Measurements from ENCODE around the gene CDC42EP4. TPM values are rescaled to one million over a fixed set of nuclear protein-coding genes. Genes with fewer than 3 reads are reported as not detected.
A peak's percentile ranks its signal among the peaks of the same experiment; 100 is the strongest.

CDC42EP4 gene
- total RNA-seq, 1 donor from 2014 or later = 33.4 TPM

DNA sequence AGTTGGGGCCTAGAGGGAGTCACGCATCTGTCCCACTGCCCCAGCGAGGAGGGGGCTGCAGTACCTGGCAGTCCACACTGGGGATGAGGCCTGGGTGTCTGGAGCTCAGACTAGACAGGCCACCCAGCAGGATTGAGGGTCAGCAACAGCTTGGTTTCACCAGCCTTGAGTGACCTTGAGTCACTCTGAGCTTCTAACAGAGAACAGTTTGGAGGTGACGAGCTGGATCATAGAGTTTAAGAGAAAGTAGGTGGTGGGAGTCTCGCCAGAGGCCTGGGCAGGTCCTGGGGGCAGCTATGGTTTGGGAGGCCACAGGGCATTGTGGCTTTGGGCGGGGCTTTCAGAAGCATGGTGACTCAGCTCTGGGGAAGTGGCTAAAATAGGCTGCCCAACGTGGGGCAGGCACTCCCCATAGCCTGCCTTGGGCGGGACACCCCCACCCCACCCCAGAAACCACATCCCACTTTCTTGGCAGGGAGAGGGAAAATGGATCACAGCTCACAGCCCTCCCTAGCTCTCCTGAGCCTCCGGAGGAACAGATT is 20.5 kb downstream of the CDC42EP4 start:
- H3K27ac Mint-ChIP-seq (ENCODE audit: unreplicated experiment) = no peak overlapping the region
- peaks cover 39% of the 10 kb centered on the region for H3K27me3 Mint-ChIP-seq (ENCODE audit: low read depth)
- no peaks in the 10 kb centered on the region for H3K36me3 Mint-ChIP-seq (ENCODE audit: low read depth)
- H3K4me1 Mint-ChIP-seq = peaks cover 24% of the 10 kb centered on the region
- no peaks in the 10 kb centered on the region for H3K9me3 Mint-ChIP-seq
- no peak for DNase-seq (ENCODE audit: low read depth, low spot score)
- H3K4me3 Mint-ChIP-seq = no peak overlapping the region
- no peak for TF ChIP-seq CTCF (conservative IDR thresholded peaks at IDR 0.05)

DNA sequence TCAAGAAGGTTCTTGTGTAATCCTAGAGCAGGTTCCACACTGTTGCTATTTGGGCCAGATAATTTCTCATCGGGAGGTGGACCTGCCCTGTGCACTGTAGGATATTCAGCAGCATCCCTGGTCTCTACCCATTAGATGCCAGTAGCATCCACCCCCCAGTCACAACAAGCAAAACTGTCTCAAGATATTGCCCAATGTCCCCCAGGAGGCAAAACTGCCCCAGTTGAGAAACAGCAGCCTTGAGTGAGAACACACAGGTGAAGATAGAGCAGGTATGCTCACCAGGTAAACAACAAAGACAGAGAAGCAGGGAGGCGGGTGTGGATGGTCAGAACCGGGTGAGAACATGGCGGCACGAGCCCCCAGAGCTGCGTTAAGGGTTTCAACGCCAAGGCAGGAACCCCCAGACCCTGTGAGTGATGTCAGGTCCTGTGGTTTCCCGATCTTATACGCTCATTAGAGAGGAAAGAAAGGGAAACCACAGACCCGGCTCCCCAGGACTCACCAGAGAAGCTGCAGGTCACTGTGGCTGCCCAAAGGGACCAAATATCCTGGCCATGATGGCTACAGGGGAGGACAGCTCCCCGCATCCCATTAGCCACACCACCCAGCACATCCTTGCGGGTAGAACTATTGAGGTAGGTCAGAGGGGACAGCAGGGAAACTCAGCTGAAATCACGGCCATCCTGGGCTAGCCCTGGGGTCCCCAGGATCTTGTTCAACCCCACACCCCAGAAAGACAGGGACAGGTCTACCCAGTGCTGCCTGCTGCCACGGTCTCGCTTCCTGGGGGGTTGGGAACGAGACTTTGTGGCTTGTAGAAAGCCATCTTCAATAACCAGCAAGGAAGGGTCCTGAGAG is 21.2 kb downstream of the CDC42EP4 start:
- TF ChIP-seq CTCF (conservative IDR thresholded peaks at IDR 0.05) = no peak

DNA sequence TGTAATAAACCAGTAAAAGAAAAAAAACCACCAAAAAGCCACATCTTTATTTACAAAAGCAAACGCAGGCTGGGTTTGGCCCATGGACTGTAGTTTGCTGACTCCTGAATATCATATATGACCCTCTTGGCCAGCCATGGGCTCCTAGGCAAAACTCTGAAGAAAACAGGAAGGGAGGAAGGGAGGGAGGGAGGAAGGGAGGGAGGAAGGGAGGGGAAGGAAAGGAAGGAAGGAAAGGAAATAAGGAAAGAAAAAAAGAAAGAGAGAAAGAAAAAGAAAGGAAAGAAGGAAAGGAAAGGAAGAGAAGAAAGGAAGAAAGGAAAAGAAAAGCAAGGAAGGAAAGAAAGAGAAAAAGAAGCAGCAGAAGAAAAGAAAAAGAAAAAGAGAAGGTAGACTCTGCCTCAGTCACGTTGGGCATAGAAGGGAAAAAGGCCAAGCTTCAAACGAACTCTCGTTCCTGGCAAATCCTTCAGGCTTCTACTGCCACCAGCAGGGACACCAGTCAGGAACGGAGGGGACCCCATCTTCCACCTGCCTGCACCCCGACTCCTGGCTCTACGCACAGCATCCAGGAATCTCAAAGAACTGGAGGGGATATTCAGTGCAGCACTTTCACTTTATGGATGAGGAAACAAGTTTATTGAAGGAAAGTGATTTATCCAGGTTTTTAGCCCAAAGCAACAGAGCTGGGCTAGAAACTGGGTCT is 22.1 kb downstream of the CDC42EP4 start:
- no peak for DNase-seq (ENCODE audit: low read depth, low spot score)
- Mint-ChIP-seq H3K9me3 (no peaks in the 10 kb centered on the region), H3K27ac (ENCODE audit: unreplicated experiment) (no peak overlapping the region), H3K36me3 (ENCODE audit: low read depth) (no peaks in the 10 kb centered on the region), H3K27me3 (ENCODE audit: low read depth) (peaks cover 41% of the 10 kb centered on the region), H3K4me1 (peaks cover 26% of the 10 kb centered on the region), H3K4me3 (no peak overlapping the region)
- no peak for TF ChIP-seq CTCF (conservative IDR thresholded peaks at IDR 0.05)

More for the DNA sequence above, 21.2 kb downstream of the CDC42EP4 start:
- Mint-ChIP-seq H3K9me3 (no peaks in the 10 kb centered on the region), H3K27me3 (ENCODE audit: low read depth) (peaks cover 41% of the 10 kb centered on the region), H3K36me3 (ENCODE audit: low read depth) (no peaks in the 10 kb centered on the region), H3K4me3 (no peak overlapping the region), H3K27ac (ENCODE audit: unreplicated experiment) (peak overlapping the region; percentile 29), H3K4me1 (peaks cover 26% of the 10 kb centered on the region)
- DNase-seq (ENCODE audit: low read depth, low spot score) = no peak

- Mint-ChIP-seq H3K36me3 (ENCODE audit: low read depth) (no peaks in the 10 kb centered on the region), H3K4me3 (no peak overlapping the region), H3K9me3 (no peaks in the 10 kb centered on the region), H3K4me1 (peaks cover 36% of the 10 kb centered on the region), H3K27me3 (ENCODE audit: low read depth) (peaks cover 49% of the 10 kb centered on the region), H3K27ac (ENCODE audit: unreplicated experiment) (no peak overlapping the region)
- TF ChIP-seq CTCF (conservative IDR thresholded peaks at IDR 0.05) = no peak
- DNase-seq (ENCODE audit: low read depth, low spot score) = no peak
Measured at GRCh38 chr17:73288534-73289302, 23.1 kb downstream of the CDC42EP4 start.

DNA sequence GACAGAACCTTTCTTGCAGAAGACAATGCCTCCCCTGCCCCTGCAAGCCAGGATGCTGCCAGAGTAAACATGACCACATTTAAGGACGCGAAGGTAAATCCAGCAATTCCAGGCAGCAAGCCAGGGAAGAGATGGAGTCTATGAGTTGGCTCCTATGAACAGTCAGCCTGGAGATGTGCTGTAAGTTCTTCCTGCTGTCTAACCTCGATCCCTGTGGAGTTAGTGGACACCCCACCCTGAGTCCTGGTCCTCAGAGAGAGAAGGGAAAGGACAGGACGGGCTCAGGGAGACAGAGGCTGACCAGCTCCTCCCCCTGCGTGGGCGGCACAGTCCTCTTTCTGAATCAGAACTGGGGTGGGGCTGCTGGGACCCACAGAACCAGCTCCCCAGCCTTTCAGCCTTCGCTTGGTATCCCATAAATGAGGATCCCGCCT is 24.9 kb downstream of the CDC42EP4 start:
- H3K27me3 Mint-ChIP-seq (ENCODE audit: low read depth) = peaks cover 57% of the 10 kb centered on the region
- H3K36me3 Mint-ChIP-seq (ENCODE audit: low read depth) = no peaks in the 10 kb centered on the region
- DNase-seq (ENCODE audit: low read depth, low spot score) = no peak
- H3K9me3 Mint-ChIP-seq = no peaks in the 10 kb centered on the region
- no peak for TF ChIP-seq CTCF (conservative IDR thresholded peaks at IDR 0.05)
- no peak overlapping the region for H3K27ac Mint-ChIP-seq (ENCODE audit: unreplicated experiment)
- H3K4me1 Mint-ChIP-seq = peaks cover 39% of the 10 kb centered on the region
- H3K4me3 Mint-ChIP-seq = no peak overlapping the region
